IMR-90 (cell line): ENCODE data around the gene S1PR2. TPM values are rescaled to one million over a fixed set of nuclear protein-coding genes. Genes with fewer than 3 reads are reported as not detected.

Source experiments
- ATAC-seq: fragments of 200-7000 bp; cut with Tn5 transposase; 2 replicates; pipeline ENCODE4 v1.9.1; 2020; ENCODE audit warnings: low read depth, mild to moderate bottlenecking, moderate library complexity
- BruUV-seq: library from RNA; stranded (reverse); fragments of 400-500 nt; replicated peaks from 2 replicates; lab custom pipeline; 2021; lab: Mats Ljungman, UMichigan
- CTCF ChIA-PET: fragments of 300-600 bp; formaldehyde crosslinking; extraction: SDS; loops from one replicate; lab custom pipeline; 2021; ENCODE audit warnings: antibody characterized with exemption; lab: Yijun Ruan, JAX
- POLR2A ChIA-PET: fragments of 300-600 bp; sonication (Branson Sonifier 250); formaldehyde crosslinking; loops from one replicate; lab custom pipeline; 2022; ENCODE audit warnings: antibody characterized with exemption; ENCODE audit not compliant: unreplicated experiment; lab: Charles Lee
- DNase-seq: peaks from one replicate; pipeline ENCODE4 v3.0.0; 2013
- H2AFZ ChIP-seq: replicated peaks from 2 replicates; pipeline ENCODE3; 2013; ENCODE audit warnings: low read length, mild to moderate bottlenecking; ENCODE audit not compliant: poor library complexity
- H2AK5ac ChIP-seq: 2 replicates; pipeline ENCODE4 v1.6.1; 2013; ENCODE audit warnings: low read depth, low read length, inconsistent platforms
- H2AK9ac ChIP-seq: replicated peaks from 2 replicates; pipeline ENCODE3; 2013; ENCODE audit warnings: mild to moderate bottlenecking, low read depth, low read length, moderate library complexity; ENCODE audit not compliant: poor library complexity
- H2BK120ac ChIP-seq: 2 replicates; pipeline ENCODE4 v1.6.1; 2013; ENCODE audit warnings: low read depth, low read length, inconsistent platforms
- H2BK15ac ChIP-seq: 3 replicates; pipeline ENCODE4 v1.6.1; 2013; ENCODE audit warnings: low read depth, low read length, inconsistent platforms
- H2BK20ac ChIP-seq: 2 replicates; pipeline ENCODE4 v1.6.1; 2013; ENCODE audit warnings: low read depth, mild to moderate bottlenecking, inconsistent platforms, low read length, moderate library complexity
- H2BK5ac ChIP-seq: 2 replicates; pipeline ENCODE4 v1.6.1; 2013; ENCODE audit warnings: mild to moderate bottlenecking, low read depth, low read length, inconsistent platforms; ENCODE audit not compliant: poor library complexity, severe bottlenecking
- H3K14ac ChIP-seq: replicated peaks from 2 replicates; pipeline ENCODE4 v1.6.1; 2013; ENCODE audit warnings: low read depth, low read length, inconsistent platforms
- H3K18ac ChIP-seq: 2 replicates; pipeline ENCODE4 v1.6.1; 2013; ENCODE audit warnings: low read depth, low read length, control low read depth
- H3K23ac ChIP-seq: 2 replicates; pipeline ENCODE4 v1.6.1; 2013; ENCODE audit warnings: low read depth, low read length, inconsistent platforms
- H3K27ac ChIP-seq: 2 replicates; pipeline ENCODE4 v1.5.1; 2013; ENCODE audit warnings: mild to moderate bottlenecking, control low read depth, low read length; ENCODE audit not compliant: insufficient read depth
- H3K27me3 ChIP-seq: 2 replicates; pipeline ENCODE4 v1.6.1; 2013; ENCODE audit warnings: low read length; ENCODE audit not compliant: control insufficient read depth, insufficient read depth
- H3K36me3 ChIP-seq: 2 replicates; pipeline ENCODE4 v1.6.1; 2013; ENCODE audit warnings: low read length, mixed read lengths; ENCODE audit not compliant: control insufficient read depth, insufficient read depth
- H3K4ac ChIP-seq: 2 replicates; pipeline ENCODE4 v1.6.1; 2013; ENCODE audit warnings: low read depth, low read length, inconsistent platforms
- H3K4me1 ChIP-seq: 2 replicates; pipeline ENCODE4 v1.6.1; 2013; ENCODE audit warnings: low read length, mixed read lengths; ENCODE audit not compliant: control insufficient read depth, insufficient read depth
- H3K4me2 ChIP-seq: 2 replicates; pipeline ENCODE4 v1.6.1; 2013; ENCODE audit warnings: low read depth, mild to moderate bottlenecking, control low read depth, low read length, moderate library complexity
- H3K4me3 ChIP-seq: 2 replicates; pipeline ENCODE4 v1.5.1; 2013; ENCODE audit warnings: low read depth, mild to moderate bottlenecking, control low read depth, low read length, moderate library complexity; ENCODE audit not compliant: insufficient read depth
- H3K56ac ChIP-seq: 2 replicates; pipeline ENCODE4 v1.6.1; 2013; ENCODE audit warnings: low read length, inconsistent platforms; ENCODE audit not compliant: insufficient read depth; ENCODE audit errors: extremely low read depth
- H3K79me1 ChIP-seq, 2 experiments: 2 replicates each; pipeline ENCODE4 v1.6.1; 2013; ENCODE audit warnings: low read length in 2 of 2, inconsistent platforms in 1 of 2, low read depth in 1 of 2
- H3K9ac ChIP-seq: 2 replicates; pipeline ENCODE4 v1.6.1; 2013; ENCODE audit warnings: low read depth, low read length, control low read depth
- H3K9me1 ChIP-seq: 2 replicates; pipeline ENCODE4 v1.6.1; 2013; ENCODE audit warnings: low read length, inconsistent platforms; ENCODE audit not compliant: insufficient read depth
- H3K9me3 ChIP-seq: 2 replicates; pipeline ENCODE4 v1.6.1; 2013; ENCODE audit warnings: low read length; ENCODE audit not compliant: control insufficient read depth, insufficient read depth
- H4K20me1 ChIP-seq: 2 replicates; pipeline ENCODE4 v1.6.1; 2013; ENCODE audit warnings: low read length, inconsistent platforms; ENCODE audit not compliant: insufficient read depth
- H4K5ac ChIP-seq: 2 replicates; pipeline ENCODE4 v1.6.1; 2013; ENCODE audit warnings: mild to moderate bottlenecking, low read depth, low read length, control low read depth
- H4K8ac ChIP-seq, 2 experiments: 2 replicates each; pipeline ENCODE4 v1.6.1; 2013; ENCODE audit warnings: low read depth in 2 of 2, low read length in 2 of 2, control low read depth in 1 of 2, inconsistent platforms in 1 of 2
- H4K91ac ChIP-seq: 2 replicates; pipeline ENCODE4 v1.6.1; 2013; ENCODE audit warnings: low read depth, low read length, inconsistent platforms; ENCODE audit not compliant: insufficient read depth
- BHLHE40 ChIP-seq: fragments of 150-350 bp; IDR thresholded peaks from 2 replicates; pipeline ENCODE4 v1.6.1; 2016; ENCODE audit warnings: mild to moderate bottlenecking, low read depth, low read length
- CEBPB ChIP-seq: IDR thresholded peaks from 2 replicates; pipeline ENCODE4 v1.6.1; 2012; ENCODE audit warnings: low read depth, low read length, improper control_type of control experiment
- MAFK ChIP-seq: IDR thresholded peaks from 2 replicates; pipeline ENCODE4 v1.6.1; 2012; ENCODE audit warnings: low read depth, low read length, improper control_type of control experiment
- MAZ ChIP-seq: IDR thresholded peaks from 2 replicates; pipeline ENCODE4 v1.6.1; 2012; ENCODE audit warnings: low read depth, mild to moderate bottlenecking, low read length, improper control_type of control experiment, moderate library complexity, borderline replicate concordance
- NFE2L2 ChIP-seq: fragments of 150-350 bp; IDR thresholded peaks from 2 replicates; pipeline ENCODE4 v1.6.1; 2016; ENCODE audit warnings: low read depth, mild to moderate bottlenecking, low read length
- POLR2A ChIP-seq: IDR thresholded peaks from 2 replicates; pipeline ENCODE4 v1.6.1; 2012; ENCODE audit warnings: mild to moderate bottlenecking, low read depth, low read length
- RAD21 ChIP-seq: IDR thresholded peaks from 2 replicates; pipeline ENCODE4 v1.6.1; 2012; ENCODE audit warnings: low read length, improper control_type of control experiment
- RCOR1 ChIP-seq: IDR thresholded peaks from 2 replicates; pipeline ENCODE4 v1.6.1; 2012; ENCODE audit warnings: mild to moderate bottlenecking, low read length, improper control_type of control experiment; ENCODE audit not compliant: insufficient replicate concordance
- RFX5 ChIP-seq: IDR thresholded peaks from 2 replicates; pipeline ENCODE4 v1.8.0; 2012; ENCODE audit warnings: low read depth, mild to moderate bottlenecking, low read length, moderate library complexity
- SMC3 ChIP-seq: fragments of 150-350 bp; IDR thresholded peaks from 2 replicates; pipeline ENCODE4 v1.6.1; 2016; ENCODE audit warnings: low read depth, mild to moderate bottlenecking, antibody characterized with exemption, low read length, moderate library complexity
- WGBS, 2 experiments: methylation state at CpG; one replicate each; pipeline versions ENCODE4 v1.1.5 to v1.1.7; 2013; ENCODE audit warnings: missing lambda C conversion rate in 2 of 2; ENCODE audit not compliant: insufficient read length in 1 of 2; ENCODE audit errors: extremely low coverage in 2 of 2; 5-methylcytosine and 5-hydroxymethylcytosine counted together
- dilution Hi-C: fragments of 300-500 bp; cut with HindIII; formaldehyde crosslinking; loops from one replicate; pipeline ENCODE4 v1.14.3; 2018; ENCODE audit warnings: low sequenced_read_pairs; ENCODE audit not compliant: unreplicated experiment
- in situ Hi-C: fragments of 300-500 bp; cut with MboI; formaldehyde crosslinking; loops from 3 replicates; pipeline ENCODE4 v1.14.3; 2019; ENCODE audit warnings: low sequenced_read_pairs, inconsistent platforms, mixed read lengths
- intact Hi-C: fragments of 100-400 bp; cut with micrococcal nuclease; formaldehyde crosslinking; loops from 2 replicates; pipeline ENCODE4 v1.10.0; 2022
- polyA plus RNA-seq, 3 experiments: library from polyadenylated mRNA; depleted of rRNA; stranded (reverse); fragments of >200 nt; gene quantifications; 2 replicates each; pipeline ENCODE4 v1.2.3, GENCODE V29; 2012; ENCODE audit warnings: low replicate concordance in 1 of 3
- total RNA-seq: library from RNA; depleted of rRNA; stranded (reverse); fragments of >200 nt; gene quantifications from 2 replicates; pipeline ENCODE4 v1.2.3, GENCODE V29; 2012
- TF ChIP-seq, protein P1 (sequence below): fragments of 150-350 bp; IDR thresholded peaks from 2 replicates; pipeline ENCODE4 v1.6.1; 2016; ENCODE audit warnings: low read depth, mild to moderate bottlenecking, low read length, moderate library complexity, borderline replicate concordance
- TF ChIP-seq, protein P2 (sequence below): fragments of 150-350 bp; IDR thresholded peaks from 2 replicates; pipeline ENCODE4 v1.6.1; 2017; ENCODE audit warnings: mild to moderate bottlenecking, antibody characterized with exemption, low read length, low read depth

Gene S1PR2
- total and polyA plus RNA-seq, 2 of the 4 experiments (the other 2 are of a cell fraction): 14.0 to 15.0 TPM

DNA sequence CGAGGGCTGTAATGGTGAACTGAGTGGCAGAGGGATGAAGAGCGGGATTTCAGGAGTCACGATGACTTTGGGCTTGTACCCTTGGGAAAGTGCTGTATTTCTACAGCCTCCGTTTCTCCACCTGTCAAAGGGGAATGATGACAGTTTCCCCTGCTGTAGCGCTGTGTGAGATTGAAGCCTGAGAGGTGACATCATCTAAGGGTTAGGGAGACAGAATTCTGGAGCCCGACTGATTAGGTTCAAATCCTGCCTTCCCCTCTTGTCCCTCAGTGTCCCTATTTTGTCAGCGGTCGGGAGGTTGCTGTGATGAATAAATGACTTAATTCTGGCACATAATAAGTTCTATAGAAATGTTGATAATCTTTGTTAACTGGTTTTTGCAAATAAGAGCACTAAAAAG lies 21.6 kb upstream of the S1PR2 start:
- Histone ChIP-seq H3K56ac (no peak overlapping the region), H2AK5ac (peak overlapping the region; percentile 96), H2BK120ac (no peak overlapping the region), H3K4me3 (peak overlapping the region; percentile 64), H3K18ac (no peak overlapping the region), H3K27ac (peak overlapping the region; percentile 36), H3K36me3 (peaks cover 22% of the 10 kb centered on the region), H3K4ac (peak overlapping the region; percentile 69), H3K9ac (peak overlapping the region; percentile 64), H3K23ac (peak overlapping the region; percentile 45; the same call in 1 of the 2 replicates), H3K4me2 (peak overlapping the region; percentile 97), H3K27me3 (no peaks in the 10 kb centered on the region), H3K4me1 (0 out of 2 replicates have a peak, but pooled peaks cover 2% of the 10 kb centered on the region), H2AK9ac (peak overlapping the region; percentile 94), H3K9me3 (no peaks in the 10 kb centered on the region), H2BK5ac (peak overlapping the region; percentile 31), H3K14ac (peak overlapping the region; percentile 23), H2AFZ (peak overlapping the region; percentile 97), H3K9me1 (no peaks in the 10 kb centered on the region), H4K91ac (peak overlapping the region; percentile 63), H3K79me1 (peaks cover 10 to 32% of the 10 kb centered on the region in 2 experiments), H2BK20ac (no peak overlapping the region), H2BK15ac (no peak overlapping the region), H4K8ac (peak overlapping the region; percentile 74 to 86), H4K20me1 (no peaks in the 10 kb centered on the region), H4K5ac (peak overlapping the region; percentile 10; the same call in 1 of the 2 replicates)
- no peak for ATAC-seq
- 0% methylated on average over 1 of the region's 8 CpGs; no CpG with 5 or more reads in 1 of the 2 experiments for WGBS, 2 experiments
- TF ChIP-seq RCOR1 (no peak), MAFK (no peak), CEBPB (no peak), RAD21 (no peak), RFX5 (no peak), SMC3 (no peak), POLR2A (no peak), NFE2L2 (no peak), MAZ (no peak), BHLHE40 (no peak)
- TF ChIP-seq, protein P1, sequence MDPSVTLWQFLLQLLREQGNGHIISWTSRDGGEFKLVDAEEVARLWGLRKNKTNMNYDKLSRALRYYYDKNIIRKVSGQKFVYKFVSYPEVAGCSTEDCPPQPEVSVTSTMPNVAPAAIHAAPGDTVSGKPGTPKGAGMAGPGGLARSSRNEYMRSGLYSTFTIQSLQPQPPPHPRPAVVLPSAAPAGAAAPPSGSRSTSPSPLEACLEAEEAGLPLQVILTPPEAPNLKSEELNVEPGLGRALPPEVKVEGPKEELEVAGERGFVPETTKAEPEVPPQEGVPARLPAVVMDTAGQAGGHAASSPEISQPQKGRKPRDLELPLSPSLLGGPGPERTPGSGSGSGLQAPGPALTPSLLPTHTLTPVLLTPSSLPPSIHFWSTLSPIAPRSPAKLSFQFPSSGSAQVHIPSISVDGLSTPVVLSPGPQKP: no peak
- TF ChIP-seq, protein P2, sequence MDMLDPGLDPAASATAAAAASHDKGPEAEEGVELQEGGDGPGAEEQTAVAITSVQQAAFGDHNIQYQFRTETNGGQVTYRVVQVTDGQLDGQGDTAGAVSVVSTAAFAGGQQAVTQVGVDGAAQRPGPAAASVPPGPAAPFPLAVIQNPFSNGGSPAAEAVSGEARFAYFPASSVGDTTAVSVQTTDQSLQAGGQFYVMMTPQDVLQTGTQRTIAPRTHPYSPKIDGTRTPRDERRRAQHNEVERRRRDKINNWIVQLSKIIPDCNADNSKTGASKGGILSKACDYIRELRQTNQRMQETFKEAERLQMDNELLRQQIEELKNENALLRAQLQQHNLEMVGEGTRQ: no peak
- DNase-seq: no peak
- CTCF ChIA-PET: no interaction called here
- intact Hi-C loops (loop anchor here (5.0 to 10.0 kb wide), 3 partner anchors 80 to 228 kb away; partner anchors contain the start of gene PPAN), dilution Hi-C loops (no loop called here), in situ Hi-C loops (no loop called here)
- POLR2A ChIA-PET: no interaction called here
- BruUV-seq: no TSS peak
